ENCODE measurements around the gene PTOV1.
"Not testable (repeated sequence)": the region's sequence is repeated elsewhere in the genome, so short reads cannot be mapped to it uniquely, and the experiment has no call there.

The PTOV1 gene

GRCh38 chr19:49818649-49819370, 32.1 kb upstream of the PTOV1 start:
- no peak for DNase-seq

- not testable (repeated sequence) for DNase-seq
Measured at GRCh38 chr19:49819452-49820115, 31.4 kb upstream of the PTOV1 start.

- DNase-seq, result no peak
Measured at GRCh38 chr19:49820125-49820524, 30.8 kb upstream of the PTOV1 start.

GRCh38 chr19:49823472-49823871, 27.5 kb upstream of the PTOV1 start:
- DNase-seq, result peak; percentile 92

GRCh38 chr19:49824662-49825061, 26.3 kb upstream of the PTOV1 start:
- no peak for DNase-seq

GRCh38 chr19:49827034-49827433, 23.9 kb upstream of the PTOV1 start:
- no peak for DNase-seq

GRCh38 chr19:49829200-49829599, 21.8 kb upstream of the PTOV1 start:
- DNase-seq, result no peak

DNA sequence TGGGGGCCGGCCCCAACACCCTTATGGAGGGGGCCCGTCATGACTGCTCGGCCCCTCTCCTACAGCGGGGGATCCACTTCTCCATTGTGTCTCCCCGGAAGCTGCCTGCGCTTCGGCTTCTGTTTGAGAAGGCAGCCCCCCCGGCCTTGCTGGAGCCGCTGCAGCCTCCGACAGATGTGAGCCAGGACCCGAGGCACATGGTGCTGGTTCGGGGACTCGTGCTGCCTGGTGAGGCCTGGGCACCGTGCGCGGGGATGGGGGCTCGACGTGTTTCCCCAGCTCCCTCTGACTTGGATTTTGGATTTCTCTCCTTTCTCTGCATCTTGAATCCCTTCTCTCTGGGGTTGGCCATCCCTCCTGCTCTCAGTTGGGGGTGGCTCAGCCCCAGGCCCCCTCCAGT, 21.2 kb upstream of the PTOV1 start:
- no peak for DNase-seq

DNA sequence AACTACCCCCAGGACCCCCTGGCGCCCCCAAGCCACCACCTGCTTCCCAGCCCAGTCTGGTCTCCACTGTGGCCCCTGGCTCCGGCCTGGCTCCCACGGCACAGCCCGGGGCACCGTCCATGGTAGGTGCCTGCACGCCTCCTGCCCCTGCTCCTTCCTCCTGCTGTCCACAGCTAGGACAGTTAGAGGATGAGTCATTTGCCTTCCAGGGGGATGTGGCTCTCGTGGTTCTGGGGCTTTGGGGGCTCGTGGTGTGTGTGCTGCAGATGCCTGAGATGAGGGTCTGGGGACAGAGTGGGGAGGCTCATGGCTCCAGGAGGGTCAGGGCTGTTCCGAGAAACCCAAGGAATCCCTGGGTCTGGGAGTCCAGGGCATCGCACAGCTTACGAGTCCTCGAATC, 20.2 kb upstream of the PTOV1 start:
- no peak for DNase-seq

- no peak for DNase-seq
Measured at GRCh38 chr19:49831592-49831991, 19.4 kb upstream of the PTOV1 start.

DNA sequence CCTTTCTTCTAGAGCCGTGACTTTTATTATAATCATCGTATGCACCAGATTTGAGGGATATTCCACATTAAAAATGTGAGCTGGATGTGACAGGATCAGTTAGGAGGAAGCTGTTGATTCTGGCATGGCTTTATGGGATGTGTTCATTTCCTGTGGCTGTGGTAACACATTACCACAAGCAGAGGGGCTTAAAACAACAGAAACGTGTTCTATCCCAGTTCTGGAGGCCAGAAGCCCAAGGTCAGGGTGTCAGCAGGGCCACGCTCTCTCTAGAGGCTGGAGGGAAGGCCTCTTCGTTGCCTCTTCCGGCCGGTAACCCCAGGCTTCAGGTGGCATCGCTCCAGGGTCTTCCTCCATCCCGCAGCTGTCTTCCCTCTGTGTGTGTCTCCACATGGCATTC, 18.4 kb upstream of the PTOV1 start:
- no peak for DNase-seq

- no peak for DNase-seq
Measured at GRCh38 chr19:49833599-49833998, 17.4 kb upstream of the PTOV1 start.

GRCh38 chr19:49835562-49835961, 15.4 kb upstream of the PTOV1 start:
- no peak for DNase-seq

DNA sequence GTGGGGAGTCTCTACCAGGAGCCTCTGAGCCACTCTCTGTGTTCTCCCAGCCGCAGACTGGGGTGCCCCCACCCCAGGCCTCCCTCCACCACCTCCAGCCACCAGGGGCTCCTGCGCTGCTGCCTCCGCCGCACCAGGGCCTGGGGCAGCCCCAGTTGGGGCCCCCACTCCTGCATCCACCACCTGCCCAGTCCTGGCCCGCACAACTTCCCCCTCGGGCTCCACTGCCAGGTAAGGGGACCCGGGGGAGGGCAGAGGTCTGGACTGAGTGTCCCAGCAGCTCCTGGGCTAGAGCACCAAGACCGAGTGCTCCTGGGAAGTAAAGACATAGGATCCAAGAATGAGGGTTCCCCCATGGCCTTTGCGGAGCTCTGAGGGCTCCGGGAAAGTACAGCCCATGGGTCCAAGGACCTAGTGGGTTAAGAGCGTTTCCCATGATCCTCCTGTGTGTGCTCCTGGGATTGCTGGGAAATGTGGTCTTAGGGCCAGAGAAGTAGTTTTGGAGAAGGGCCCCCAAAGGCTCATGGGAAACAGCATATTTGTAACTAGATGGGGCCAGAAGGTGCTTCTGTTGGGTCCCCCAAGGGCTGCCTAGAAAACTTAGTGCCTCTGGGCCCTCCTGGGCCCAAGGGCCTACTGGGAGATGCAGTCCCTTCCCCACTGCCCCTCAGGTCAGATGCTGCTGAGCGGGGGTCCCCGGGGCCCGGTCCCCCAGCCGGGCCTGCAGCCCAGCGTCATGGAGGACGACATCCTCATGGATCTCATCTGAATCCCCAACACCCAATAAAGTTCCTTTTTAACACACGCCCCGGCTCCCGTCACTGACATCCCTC, 14.6 kb upstream of the PTOV1 start:
- no peak for DNase-seq

DNA sequence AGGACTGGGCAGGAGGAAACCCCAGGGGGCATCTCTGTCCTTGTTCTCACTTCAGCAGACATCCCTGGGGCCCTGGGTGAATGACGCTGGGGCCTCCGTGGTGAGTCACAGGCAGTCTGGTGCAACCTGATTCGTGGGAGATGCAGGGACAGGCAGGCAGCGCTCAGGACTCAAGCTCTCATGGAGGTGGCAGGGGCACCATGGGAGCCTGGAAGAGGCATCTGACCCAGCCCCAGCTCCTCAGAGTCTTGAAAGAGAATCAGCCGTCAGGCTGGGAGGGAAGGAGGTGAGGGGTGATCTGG, 14.0 kb upstream of the PTOV1 start:
- no peak for DNase-seq

GRCh38 chr19:49837425-49837824, 13.5 kb upstream of the PTOV1 start:
- DNase-seq, result no peak

DNA sequence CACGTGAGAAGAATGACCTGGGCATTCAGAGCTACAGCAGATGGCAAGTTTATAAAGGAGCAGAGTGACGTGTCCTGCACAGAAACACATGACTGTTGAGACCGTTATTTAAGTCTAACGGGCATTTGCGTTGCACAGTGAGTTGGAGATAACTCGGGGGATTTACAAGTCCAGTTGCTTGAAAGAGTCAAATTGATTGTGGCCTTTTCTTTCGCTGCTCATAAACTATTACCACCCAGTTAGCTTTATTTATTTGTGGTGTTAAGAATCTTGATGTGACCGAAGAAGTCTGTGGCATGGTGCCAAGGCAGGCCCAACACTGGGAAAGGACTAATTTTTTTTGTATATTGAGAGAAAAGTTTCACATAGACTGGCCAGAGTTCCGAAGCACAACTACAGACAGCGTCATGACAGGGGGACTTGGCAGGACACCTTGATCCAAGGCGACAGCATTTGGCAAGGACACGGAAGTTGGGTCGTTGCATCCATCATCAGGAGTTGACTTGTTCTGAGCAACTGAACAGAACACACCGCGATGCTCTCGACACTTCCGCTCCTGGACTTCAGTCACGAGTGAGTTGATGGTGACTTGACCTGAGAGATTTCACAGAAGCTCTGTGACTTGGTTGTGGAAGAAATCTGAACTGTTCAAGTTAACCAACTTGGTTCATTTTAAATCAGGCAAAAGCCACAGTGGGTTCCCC, 11.9 kb upstream of the PTOV1 start:
- no peak for DNase-seq

GRCh38 chr19:49839713-49840112, 11.2 kb upstream of the PTOV1 start:
- DNase-seq, result no peak

GRCh38 chr19:49840321-49840720, 10.6 kb upstream of the PTOV1 start:
- no peak for DNase-seq

DNA sequence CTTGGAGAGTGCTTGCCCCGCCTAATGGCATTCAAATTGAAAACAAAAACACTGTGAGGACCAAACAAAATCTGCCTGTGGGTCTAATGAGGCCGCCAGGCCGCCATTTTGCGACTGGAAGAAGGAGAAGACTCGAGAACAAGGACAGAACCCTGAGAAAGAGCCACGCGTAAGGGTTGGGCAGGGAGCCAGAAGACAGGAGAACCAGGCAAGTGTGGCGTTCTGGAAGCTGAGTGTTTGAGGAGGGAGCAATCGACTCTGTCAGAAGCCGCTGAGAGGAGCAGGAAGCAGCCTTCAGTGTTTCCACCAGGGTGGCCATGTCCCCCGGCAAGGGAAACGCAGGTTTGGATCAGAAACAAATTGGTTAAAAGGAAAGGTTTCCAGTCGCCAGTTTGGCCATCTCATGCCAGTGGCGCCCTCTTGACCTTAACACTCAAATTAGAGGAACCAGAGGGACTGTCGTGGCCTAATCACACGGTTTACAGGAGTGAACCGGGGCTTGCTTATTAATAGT, 10.2 kb upstream of the PTOV1 start:
- DNase-seq, result no peak

DNA sequence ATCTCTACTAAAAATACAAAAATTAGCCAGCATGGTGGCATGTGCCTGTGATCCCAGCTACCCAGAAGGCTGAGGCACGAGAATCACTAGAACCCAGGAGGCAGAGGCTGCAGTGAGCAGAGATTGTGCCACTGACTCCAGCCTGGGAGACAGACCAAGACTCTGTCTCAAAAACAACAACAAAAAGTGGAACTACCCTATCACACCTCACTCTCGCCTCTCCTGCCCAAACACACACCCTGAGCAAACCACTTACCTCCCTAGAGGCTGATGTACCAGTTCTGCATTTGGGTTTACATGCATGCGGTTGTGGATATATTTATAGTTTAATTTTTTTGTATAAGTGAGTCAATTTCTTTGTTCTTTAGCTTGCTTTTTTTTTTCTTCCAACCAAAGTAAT, 7.7 kb upstream of the PTOV1 start:
- DNase-seq, result no peak

DNA sequence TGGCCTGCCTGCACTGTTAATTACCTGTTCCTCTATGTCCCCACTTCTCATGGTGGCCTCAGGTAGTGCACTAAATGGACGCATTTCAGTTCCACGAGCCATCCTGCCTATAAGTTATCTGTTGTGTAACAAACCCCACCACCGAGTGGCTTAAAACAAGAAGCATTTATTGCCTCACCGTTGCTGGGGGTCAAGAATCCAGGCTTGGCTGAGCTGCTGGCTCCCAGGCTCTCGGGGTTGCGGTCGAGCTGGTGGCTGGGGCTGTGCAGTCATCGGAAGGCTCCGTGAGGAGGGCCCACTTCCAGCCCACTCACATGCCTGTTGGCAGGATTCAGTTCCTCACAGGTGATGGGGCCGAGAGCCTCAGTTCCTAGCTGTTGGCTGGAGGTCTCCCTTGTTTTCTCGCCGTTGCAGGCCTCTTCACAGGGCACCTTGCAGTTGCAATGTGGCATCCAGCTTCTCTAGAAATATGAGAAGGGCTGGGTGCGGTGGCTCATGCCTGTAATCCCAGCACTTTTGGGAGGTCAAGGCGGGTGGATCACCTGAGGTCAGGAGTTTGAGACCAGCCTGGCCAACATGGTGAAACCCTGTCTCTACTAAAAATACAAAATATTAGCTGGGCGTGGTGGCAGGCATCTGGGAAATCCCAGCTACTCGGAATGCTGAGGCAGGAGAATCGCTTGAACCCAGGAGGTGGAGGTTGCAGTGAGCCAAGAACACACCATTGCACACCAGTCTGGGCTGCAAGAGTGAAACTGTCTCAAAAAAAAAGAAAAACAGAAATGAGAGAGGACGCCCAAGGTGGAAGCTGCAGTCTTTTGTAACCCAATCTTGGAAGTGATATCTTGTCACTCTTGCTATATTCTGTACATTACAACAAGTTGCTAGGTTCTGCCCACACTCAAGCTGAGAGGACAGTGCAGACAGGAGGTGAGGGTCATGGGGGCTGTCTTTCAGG, 6.5 kb upstream of the PTOV1 start:
- no peak for DNase-seq

Data from NCI-H526 treated with DMSO at 0.1 percent for 48 hours (cell line).